H1 (cell line): ENCODE data around the gene PRR19. TPM values are rescaled to one million over a fixed set of nuclear protein-coding genes. Genes with fewer than 3 reads are reported as not detected.

Source experiments
- CTCF ChIA-PET: fragments of 300-600 bp; sonication (Branson Sonifier 250); formaldehyde crosslinking; loops from one replicate; lab custom pipeline; 2021; ENCODE audit not compliant: partially characterized antibody; lab: Charles Lee
- POLR2A ChIA-PET: fragments of 300-600 bp; sonication (Branson Sonifier 250); formaldehyde crosslinking; loops from one replicate; lab custom pipeline; 2021; ENCODE audit warnings: inconsistent platforms; ENCODE audit not compliant: partially characterized antibody; lab: Charles Lee
- DNase-seq, 2 experiments: peaks; one replicate each; pipeline versions ENCODE4 v3.0.0 to v3.0.0-alpha.2; 2010 to 2022; ENCODE audit warnings: low spot score in 2 of 2, low read depth in 1 of 2, mixed read lengths in 1 of 2
- FAIRE-seq: peaks from 2 replicates; lab custom pipeline; 2011; peaks lifted over from hg19 to GRCh38; lab: Jason Lieb, UNC
- H2AFZ ChIP-seq: 2 replicates; pipeline ENCODE4 v1.8.1; 2012; ENCODE audit warnings: low read length, inconsistent platforms
- H2AK5ac ChIP-seq: 2 replicates; pipeline ENCODE4 v1.6.1; 2013; ENCODE audit warnings: low read depth, low read length
- H2BK120ac ChIP-seq: replicated peaks from 2 replicates; pipeline ENCODE3; 2013; ENCODE audit warnings: low read depth, low read length, inconsistent platforms
- H2BK12ac ChIP-seq: 2 replicates; pipeline ENCODE4 v1.6.1; 2013; ENCODE audit warnings: low read depth, low read length
- H2BK15ac ChIP-seq: 2 replicates; pipeline ENCODE4 v1.6.1; 2013; ENCODE audit warnings: low read length
- H2BK20ac ChIP-seq: 2 replicates; pipeline ENCODE4 v1.6.1; 2013; ENCODE audit warnings: low read length
- H2BK5ac ChIP-seq: 2 replicates; pipeline ENCODE4 v1.6.1; 2013; ENCODE audit warnings: low read depth, low read length
- H3K14ac ChIP-seq: 2 replicates; pipeline ENCODE4 v1.6.1; 2013; ENCODE audit warnings: inconsistent platforms; ENCODE audit not compliant: insufficient read length
- H3K18ac ChIP-seq: 2 replicates; pipeline ENCODE4 v1.6.1; 2013; ENCODE audit warnings: low read length; ENCODE audit errors: extremely low read depth
- H3K23ac ChIP-seq: 2 replicates; pipeline ENCODE4 v1.6.1; 2013; ENCODE audit warnings: inconsistent platforms; ENCODE audit not compliant: insufficient read length
- H3K23me2 ChIP-seq: 2 replicates; pipeline ENCODE4 v1.6.1; 2013; ENCODE audit warnings: low read depth, low read length
- H3K27ac ChIP-seq: 2 replicates; pipeline ENCODE4 v1.6.1; 2011; ENCODE audit warnings: low read depth, low read length, inconsistent platforms
- H3K27me3 ChIP-seq, 4 experiments: replicated peaks in 1 of 4; 1 replicate in 1 of 4; 2 replicates in 3 of 4; pipeline versions ENCODE4 v1.6.1 to v1.8.1; 2011 to 2013; ENCODE audit warnings: low read length in 3 of 4, mild to moderate bottlenecking in 3 of 4, inconsistent platforms in 2 of 4, mixed read lengths in 2 of 4, moderate library complexity in 1 of 4; ENCODE audit not compliant: control insufficient read depth in 3 of 4, insufficient read depth in 3 of 4; ENCODE audit errors: extremely low read depth in 1 of 4
- H3K36me3 ChIP-seq, 4 experiments: 2 replicates each; pipeline versions ENCODE4 v1.6.1 to v1.8.1; 2011 to 2013; ENCODE audit warnings: mild to moderate bottlenecking in 4 of 4, low read length in 3 of 4, moderate library complexity in 2 of 4, control low read depth in 1 of 4, inconsistent platforms in 1 of 4; ENCODE audit not compliant: insufficient read depth in 4 of 4, control insufficient read depth in 2 of 4
- H3K4ac ChIP-seq: replicated peaks from 2 replicates; pipeline ENCODE3; 2013; ENCODE audit warnings: low read length, low read depth, mixed read lengths, inconsistent platforms; ENCODE audit not compliant: insufficient read length
- H3K4me1 ChIP-seq, 4 experiments: replicated peaks in 1 of 4; 1 replicate in 1 of 4; 2 replicates in 3 of 4; pipeline versions ENCODE4 v1.6.1 to v1.8.1; 2011 to 2013; ENCODE audit warnings: low read length in 3 of 4, inconsistent platforms in 2 of 4, mixed read lengths in 1 of 4; ENCODE audit not compliant: insufficient read depth in 4 of 4, control insufficient read depth in 3 of 4
- H3K4me2 ChIP-seq, 2 experiments: 2 replicates each; pipeline versions ENCODE4 v1.6.1 to v1.8.1; 2011 to 2013; ENCODE audit warnings: low read depth in 2 of 2, low read length in 2 of 2, control low read depth in 1 of 2, inconsistent platforms in 1 of 2, mild to moderate bottlenecking in 1 of 2; ENCODE audit not compliant: insufficient read depth in 1 of 2
- H3K4me3 ChIP-seq, 4 experiments: fragments of 200-600, 300-600 bp in 1 of 4; sonication (generic), shearing (Covaris generic), sonication (Bioruptor Twin) in 1 of 4; 2 replicates each; pipeline versions ENCODE4 v1.5.1 to v1.8.1; 2011 to 2016; ENCODE audit warnings: low read length in 4 of 4, low read depth in 3 of 4, control low read depth in 2 of 4, inconsistent platforms in 2 of 4, mild to moderate bottlenecking in 2 of 4, mixed read lengths in 1 of 4, moderate library complexity in 1 of 4; ENCODE audit not compliant: insufficient read depth in 2 of 4; ENCODE audit errors: extremely low read depth in 1 of 4
- H3K56ac ChIP-seq: replicated peaks from 2 replicates; pipeline ENCODE3; 2013; ENCODE audit warnings: low read depth, mild to moderate bottlenecking, mixed read lengths, low read length, inconsistent platforms; ENCODE audit not compliant: insufficient read length
- H3K79me1 ChIP-seq: 2 replicates; pipeline ENCODE4 v1.6.1; 2013; ENCODE audit warnings: low read depth, low read length, control low read depth
- H3K79me2 ChIP-seq, 2 experiments: 2 replicates each; pipeline versions ENCODE4 v1.6.1 to v1.8.1; 2012 to 2013; ENCODE audit warnings: low read length in 2 of 2, mild to moderate bottlenecking in 2 of 2, inconsistent platforms in 1 of 2; ENCODE audit not compliant: insufficient read depth in 2 of 2, control insufficient read depth in 1 of 2
- H3K9ac ChIP-seq, 4 experiments: replicated peaks in 1 of 4; 1 replicate in 1 of 4; 2 replicates in 3 of 4; pipeline versions ENCODE4 v1.6.1 to v1.8.1; 2011 to 2013; ENCODE audit warnings: low read depth in 3 of 4, low read length in 3 of 4, control low read depth in 2 of 4, mild to moderate bottlenecking in 2 of 4, moderate library complexity in 2 of 4, inconsistent platforms in 1 of 4; ENCODE audit errors: extremely low read depth in 1 of 4
- H3K9me3 ChIP-seq, 2 experiments: 2 replicates each; pipeline versions ENCODE4 v1.6.1 to v1.8.1; 2012 to 2013; ENCODE audit warnings: mild to moderate bottlenecking in 2 of 2, moderate library complexity in 2 of 2, control low read depth in 1 of 2, inconsistent platforms in 1 of 2, low read depth in 1 of 2, low read length in 1 of 2, mixed read lengths in 1 of 2; ENCODE audit not compliant: insufficient read depth in 2 of 2
- H4K20me1 ChIP-seq, 2 experiments: replicated peaks in 1 of 2; 2 replicates each; pipeline versions ENCODE3 to v1.8.1; 2011 to 2013; ENCODE audit warnings: inconsistent platforms in 2 of 2, low read length in 2 of 2, mild to moderate bottlenecking in 1 of 2; ENCODE audit not compliant: insufficient read depth in 2 of 2, control insufficient read depth in 1 of 2
- H4K5ac ChIP-seq: 2 replicates; pipeline ENCODE4 v1.6.1; 2013; ENCODE audit warnings: low read length, low read depth, mixed read lengths, inconsistent platforms; ENCODE audit not compliant: insufficient read length
- H4K8ac ChIP-seq: 2 replicates; pipeline ENCODE4 v1.8.0; 2013; ENCODE audit warnings: mild to moderate bottlenecking, moderate library complexity, low read length, inconsistent platforms; ENCODE audit not compliant: insufficient read depth; ENCODE audit errors: extremely low read depth
- H4K91ac ChIP-seq: replicated peaks from 2 replicates; pipeline ENCODE3; 2013; ENCODE audit warnings: low read length, mixed read lengths, inconsistent platforms; ENCODE audit not compliant: insufficient read length
- WGBS, 2 experiments: shearing (Covaris generic) in 1 of 2; methylation state at CpG; one replicate each; pipeline versions ENCODE4 v1.1.6 to v1.1.7; 2013 to 2015; ENCODE audit warnings: low lambda C conversion rate in 2 of 2, mixed read lengths in 2 of 2, inconsistent platforms in 1 of 2, low coverage in 1 of 2, missing lambda C conversion rate in 1 of 2; ENCODE audit not compliant: insufficient replicate concordance in 2 of 2, insufficient coverage in 1 of 2, insufficient read length in 1 of 2; ENCODE audit errors: extremely low coverage in 1 of 2, missing lambda C conversion rate in 1 of 2; 5-methylcytosine and 5-hydroxymethylcytosine counted together
- polyA plus RNA-seq, 7 experiments: library from polyadenylated mRNA; depleted of rRNA in 3 of 7; stranded (reverse) in 5 of 7; unstranded in 2 of 7; fragments of >200 nt in 5 of 7; fragments of 200-250 nt in 2 of 7; gene quantifications; 1 replicate in 5 of 7; 2 replicates in 1 of 7; 4 replicates in 1 of 7; pipeline versions ENCODE4 v1.2.1 to v1.2.3, GENCODE V29; 2011 to 2013; ENCODE audit warnings: missing spikeins in 2 of 7, mixed read lengths in 2 of 7
- total RNA-seq: library from RNA; stranded (reverse); fragmentation: NEBNext Ultra II Directional; extraction: Animal tissue kit (Norgen Biotek cat#: 25700); gene quantifications from 2 replicates; pipeline ENCODE4 v1.2.1, GENCODE V29; 2021

The PRR19 gene
- total and polyA plus RNA-seq, 2 of the 8 experiments (the other 6 are each of a cell fraction or from before 2014, with no cell fraction given) = 7.2 to 7.5 TPM

- H4K5ac ChIP-seq = no peak overlapping the region
- no peak overlapping the region for H4K91ac ChIP-seq
- DNase-seq (no peak), FAIRE-seq (no peak)
- no peak overlapping the region for H2BK15ac ChIP-seq
- peaks cover 18% of the 10 kb centered on the region for H3K23me2 ChIP-seq
- no peak overlapping the region for H3K56ac ChIP-seq
- no peak overlapping the region for H3K4me2 ChIP-seq
- H3K18ac ChIP-seq = no peak overlapping the region
- H3K79me2 ChIP-seq = peaks cover 0 to 22% of the 10 kb centered on the region in 2 experiments; a peak in 2 of 4 replicates
- no peaks in the 10 kb centered on the region for H3K9me3 ChIP-seq
- no peak overlapping the region for H3K4me3 ChIP-seq
- POLR2A ChIA-PET = interaction anchor here (1.1 to 4.3 kb wide), 3 partner anchors 8 to 13 kb away, joined by 3 to 20 read pairs (median 18); no protein-coding TSS in a partner anchor
- H3K14ac ChIP-seq = no peak overlapping the region
- H4K8ac ChIP-seq = no peak overlapping the region
- H2BK120ac ChIP-seq = no peak overlapping the region
- no peak overlapping the region for H2BK20ac ChIP-seq
- H4K20me1 ChIP-seq = peaks cover 3 to 20% of the 10 kb centered on the region in 2 experiments
- no peak overlapping the region; the same call in 1 of the 2 replicates for H2BK5ac ChIP-seq
- WGBS, 2 experiments = 91% methylated on average over 30 of the region's 30 CpGs; no CpG with 5 or more reads in 1 of the 2 experiments
- no peak overlapping the region for H3K4ac ChIP-seq
- H3K36me3 ChIP-seq = peaks cover 13 to 43% (median 38%) of the 10 kb centered on the region in 4 experiments; a peak in 7 of 8 replicates
- H3K9ac ChIP-seq = no peak overlapping the region
- H3K27ac ChIP-seq = no peak overlapping the region
- peaks cover 4 to 24% (median 18%) of the 10 kb centered on the region in 4 experiments for H3K4me1 ChIP-seq
- H2BK12ac ChIP-seq = no peak overlapping the region
- H3K23ac ChIP-seq = no peak overlapping the region
- H3K27me3 ChIP-seq = no peaks in the 10 kb centered on the region
- H3K79me1 ChIP-seq = peaks cover 27% of the 10 kb centered on the region
- CTCF ChIA-PET = interaction anchor here (6.6 to 10.6 kb wide), 2 partner anchors 9 to 40 kb away, joined by 41 to 155 read pairs; partner anchors contain the start of gene GSK3A
- H2AFZ ChIP-seq = no peak overlapping the region
- H2AK5ac ChIP-seq = no peak overlapping the region
Measured at GRCh38 chr19:42287017-42287826, 14.7 kb upstream of the PRR19 start.
